Osteoblast (primary cell): ENCODE results near the gene PSG4. TPM values are rescaled to one million over a fixed set of nuclear protein-coding genes. Genes with fewer than 3 reads are reported as not detected.
A peak's percentile ranks its signal among the peaks of the same experiment; 100 is the strongest.
"Not testable (repeated sequence)": the region's sequence is repeated elsewhere in the genome, so short reads cannot be mapped to it uniquely, and the experiment has no call there.

Experiments used
- DNase-seq: peaks from one replicate; pipeline ENCODE4 v3.0.0; 2011; ENCODE audit warnings: low spot score, mixed read lengths; ENCODE audit not compliant: insufficient read length; ENCODE audit errors: missing footprints
- H2AFZ ChIP-seq: 2 replicates; pipeline ENCODE4 v1.6.0; 2011; ENCODE audit warnings: mild to moderate bottlenecking, low read length
- H3K27ac ChIP-seq: 2 replicates; pipeline ENCODE4 v1.5.1; 2011; ENCODE audit warnings: mild to moderate bottlenecking, low read depth, low read length, moderate library complexity
- H3K27me3 ChIP-seq: 2 replicates; pipeline ENCODE4 v1.6.0; 2012; ENCODE audit warnings: mild to moderate bottlenecking, control low read depth, inconsistent platforms, low read length, moderate library complexity; ENCODE audit not compliant: insufficient read depth
- H3K36me3 ChIP-seq: 2 replicates; pipeline ENCODE4 v1.5.1; 2011; ENCODE audit warnings: mild to moderate bottlenecking, low read length, control low read depth, moderate library complexity; ENCODE audit not compliant: insufficient read depth
- H3K4me1 ChIP-seq: 2 replicates; pipeline ENCODE4 v1.5.1; 2011; ENCODE audit warnings: mild to moderate bottlenecking, low read length, control low read depth, moderate library complexity; ENCODE audit not compliant: insufficient read depth
- H3K4me2 ChIP-seq: 2 replicates; pipeline ENCODE4 v1.6.0; 2011; ENCODE audit warnings: mild to moderate bottlenecking, low read length; ENCODE audit not compliant: insufficient read depth
- H3K4me3 ChIP-seq: fragments of 200-600 bp; sonication (generic); 3 replicates; pipeline ENCODE4 v1.5.1; 2012; ENCODE audit warnings: mild to moderate bottlenecking, low read length, inconsistent platforms; ENCODE audit not compliant: insufficient read depth
- H3K79me2 ChIP-seq: 2 replicates; pipeline ENCODE4 v1.6.0; 2012; ENCODE audit warnings: mild to moderate bottlenecking, low read length, control low read depth, inconsistent platforms; ENCODE audit not compliant: insufficient read depth
- H3K9me3 ChIP-seq: 2 replicates; pipeline ENCODE4 v1.5.1; 2011; ENCODE audit warnings: low read depth, low read length, control low read depth
- H4K20me1 ChIP-seq: 2 replicates; pipeline ENCODE4 v1.6.0; 2012; ENCODE audit warnings: mild to moderate bottlenecking, low read length, control low read depth; ENCODE audit not compliant: insufficient read depth
- CTCF ChIP-seq: IDR thresholded peaks from 2 replicates; pipeline ENCODE4 v1.5.1; 2011; ENCODE audit warnings: mild to moderate bottlenecking, low read depth, low read length, moderate library complexity; ENCODE audit errors: extremely low read depth
- total RNA-seq: library from RNA; depleted of rRNA; stranded (reverse); fragments of >200 nt; gene quantifications from 2 replicates; pipeline ENCODE4 v1.2.3, GENCODE V29; 2012

Gene PSG4
- total RNA-seq, 1 donor = 1.1 TPM

GRCh38 chr19:43229315-43229714 lies 23.9 kb upstream of the PSG4 start:
- Histone ChIP-seq H2AFZ (no peak overlapping the region), H3K79me2 (no peaks in the 10 kb centered on the region), H3K36me3 (no peaks in the 10 kb centered on the region), H3K4me1 (peaks cover 6% of the 10 kb centered on the region), H3K4me3 (no peak overlapping the region), H3K27ac (no peak overlapping the region), H4K20me1 (no peaks in the 10 kb centered on the region), H3K9me3 (peaks cover 3% of the 10 kb centered on the region), H3K4me2 (no peak overlapping the region), H3K27me3 (no peaks in the 10 kb centered on the region)
- DNase-seq = no peak
- TF ChIP-seq CTCF = peak; percentile 29

DNA sequence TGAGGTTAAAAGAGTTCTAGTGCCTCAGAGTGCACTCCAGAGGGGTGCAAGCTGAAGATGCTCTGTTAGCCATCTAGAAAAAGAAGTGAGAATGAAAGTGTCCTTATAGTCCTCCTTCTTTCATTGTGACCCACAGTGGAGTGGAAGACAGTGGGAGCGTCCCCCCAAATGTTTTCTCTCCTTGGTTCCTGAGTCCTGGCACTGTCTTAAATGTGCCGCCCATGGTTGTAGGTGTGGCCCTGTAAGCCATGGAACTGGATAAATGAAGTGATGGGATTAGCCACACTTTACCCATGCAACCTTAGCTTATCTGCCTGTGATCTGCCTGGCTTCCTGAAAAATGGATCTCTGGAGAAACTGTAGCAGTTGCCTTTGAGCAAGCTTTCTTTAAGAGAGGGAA lies 23.3 kb upstream of the PSG4 start:
- H3K79me2 ChIP-seq, H3K4me3 ChIP-seq, DNase-seq, H4K20me1 ChIP-seq, H3K27ac ChIP-seq, H3K36me3 ChIP-seq, H3K4me1 ChIP-seq, H3K4me2 ChIP-seq, H2AFZ ChIP-seq, H3K9me3 ChIP-seq, H3K27me3 ChIP-seq: not testable (repeated sequence)

- H3K27me3 ChIP-seq, H4K20me1 ChIP-seq, DNase-seq, H3K4me2 ChIP-seq, H3K79me2 ChIP-seq, H3K27ac ChIP-seq, H2AFZ ChIP-seq, H3K9me3 ChIP-seq, H3K4me3 ChIP-seq, H3K4me1 ChIP-seq, H3K36me3 ChIP-seq: not testable (repeated sequence)
Measured at GRCh38 chr19:43226986-43227385, 21.5 kb upstream of the PSG4 start.

DNA sequence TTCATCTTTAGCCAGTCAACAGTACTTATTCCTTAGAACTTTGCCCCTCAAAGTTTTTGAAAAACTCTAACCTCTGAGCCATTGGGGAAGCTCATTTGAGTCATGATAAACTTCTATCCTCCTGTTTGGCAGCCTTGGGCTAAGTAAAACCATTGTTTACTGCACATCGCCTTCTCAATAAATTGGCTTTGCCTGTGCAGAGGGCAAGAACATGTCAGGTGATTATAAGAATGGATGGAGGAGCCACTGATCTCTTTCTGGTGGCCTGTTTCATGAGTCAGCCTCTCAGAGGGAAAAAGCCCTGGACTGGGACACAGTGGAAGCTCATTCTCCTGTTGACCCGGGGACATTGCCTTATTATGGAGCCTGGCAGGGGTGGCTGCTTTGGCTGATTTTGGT lies 19.4 kb upstream of the PSG4 start:
- H3K27me3 ChIP-seq = no peaks in the 10 kb centered on the region
- H2AFZ ChIP-seq = no peak overlapping the region
- H3K4me1 ChIP-seq = peaks cover 9% of the 10 kb centered on the region
- H3K4me3 ChIP-seq = no peak overlapping the region
- H3K27ac ChIP-seq = no peak overlapping the region
- peaks cover 3% of the 10 kb centered on the region for H3K9me3 ChIP-seq
- H3K4me2 ChIP-seq = no peak overlapping the region
- no peaks in the 10 kb centered on the region for H3K36me3 ChIP-seq
- peak; percentile 22 for DNase-seq
- no peaks in the 10 kb centered on the region for H4K20me1 ChIP-seq
- no peaks in the 10 kb centered on the region for H3K79me2 ChIP-seq
- TF ChIP-seq CTCF = no peak

DNA sequence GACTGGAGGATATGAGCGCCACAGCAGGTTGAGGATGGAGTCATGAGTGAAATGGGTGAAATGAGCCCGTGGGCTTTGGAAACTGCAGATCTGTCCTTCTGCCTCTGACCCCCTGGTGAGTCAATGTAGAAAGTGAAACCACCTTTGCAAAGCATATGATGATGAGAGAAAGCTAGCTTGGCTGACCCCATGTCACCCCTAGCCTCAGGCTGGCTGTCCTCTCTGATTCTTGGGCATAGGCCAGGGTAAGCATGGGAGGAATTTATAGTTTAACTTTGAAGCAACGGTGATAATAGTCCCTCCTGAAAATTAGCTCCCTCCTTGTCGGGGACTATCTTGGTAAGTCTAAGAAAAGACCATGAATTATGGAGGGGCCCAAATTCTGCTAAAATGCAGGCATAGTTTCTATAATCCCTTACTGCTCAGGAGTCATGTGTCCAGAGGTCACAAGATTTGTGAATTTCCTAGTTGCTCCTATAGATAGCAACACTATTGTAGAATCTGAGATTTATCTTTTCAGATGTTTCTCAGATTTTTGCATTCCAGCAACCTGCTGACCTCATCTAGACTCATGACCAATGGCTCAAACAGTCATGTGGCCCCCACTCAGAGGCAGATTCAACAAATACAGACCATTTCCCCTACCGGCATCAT lies 18.9 kb upstream of the PSG4 start:
- peak overlapping the region; percentile 63 for H3K27ac ChIP-seq
- H3K27me3 ChIP-seq, H3K36me3 ChIP-seq, H3K79me2 ChIP-seq, H3K4me3 ChIP-seq, H2AFZ ChIP-seq, H3K9me3 ChIP-seq, H3K4me1 ChIP-seq, H4K20me1 ChIP-seq: not testable (repeated sequence)
- DNase-seq = peak; percentile 55
- H3K4me2 ChIP-seq = peak overlapping the region; percentile 43

GRCh38 chr19:43221891-43222290 lies 16.5 kb upstream of the PSG4 start:
- H3K36me3 ChIP-seq, DNase-seq, H3K27ac ChIP-seq, H3K27me3 ChIP-seq, H3K4me1 ChIP-seq, H3K4me2 ChIP-seq, H2AFZ ChIP-seq, H3K79me2 ChIP-seq, H4K20me1 ChIP-seq, H3K9me3 ChIP-seq, H3K4me3 ChIP-seq: not testable (repeated sequence)

DNA sequence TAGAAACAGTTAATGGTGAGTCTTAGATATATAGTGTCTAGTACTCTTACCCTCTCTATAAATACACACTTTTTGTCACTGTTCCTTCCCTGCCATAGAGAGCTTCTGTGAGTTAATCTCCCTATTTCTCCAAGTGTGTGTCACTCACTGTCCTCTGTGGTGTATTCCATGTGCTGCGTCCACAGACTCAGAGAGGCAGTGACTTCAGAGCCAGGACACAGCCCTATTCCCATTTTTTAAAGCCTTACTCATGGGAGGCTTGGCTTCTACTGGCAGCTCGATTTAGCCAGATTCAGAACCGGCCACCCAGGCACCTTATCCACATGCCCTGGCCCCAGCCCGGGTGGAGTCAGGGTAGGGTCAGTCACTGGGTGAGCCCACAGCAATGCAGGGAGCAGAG lies 13.7 kb upstream of the PSG4 start:
- H3K9me3 ChIP-seq, H3K27me3 ChIP-seq, H3K27ac ChIP-seq, DNase-seq, H3K4me3 ChIP-seq, H2AFZ ChIP-seq, H4K20me1 ChIP-seq, H3K36me3 ChIP-seq, H3K4me1 ChIP-seq, H3K79me2 ChIP-seq, H3K4me2 ChIP-seq: not testable (repeated sequence)

GRCh38 chr19:43215881-43216280 lies 10.4 kb upstream of the PSG4 start:
- not testable (repeated sequence) for H3K79me2 ChIP-seq, H3K27me3 ChIP-seq, H3K4me2 ChIP-seq, H3K4me1 ChIP-seq, H3K27ac ChIP-seq, H3K36me3 ChIP-seq, DNase-seq, H4K20me1 ChIP-seq, H3K9me3 ChIP-seq, H2AFZ ChIP-seq, H3K4me3 ChIP-seq
